ENCODE data around the gene U2AF1L4.

- TF ChIP-seq, protein P1, sequence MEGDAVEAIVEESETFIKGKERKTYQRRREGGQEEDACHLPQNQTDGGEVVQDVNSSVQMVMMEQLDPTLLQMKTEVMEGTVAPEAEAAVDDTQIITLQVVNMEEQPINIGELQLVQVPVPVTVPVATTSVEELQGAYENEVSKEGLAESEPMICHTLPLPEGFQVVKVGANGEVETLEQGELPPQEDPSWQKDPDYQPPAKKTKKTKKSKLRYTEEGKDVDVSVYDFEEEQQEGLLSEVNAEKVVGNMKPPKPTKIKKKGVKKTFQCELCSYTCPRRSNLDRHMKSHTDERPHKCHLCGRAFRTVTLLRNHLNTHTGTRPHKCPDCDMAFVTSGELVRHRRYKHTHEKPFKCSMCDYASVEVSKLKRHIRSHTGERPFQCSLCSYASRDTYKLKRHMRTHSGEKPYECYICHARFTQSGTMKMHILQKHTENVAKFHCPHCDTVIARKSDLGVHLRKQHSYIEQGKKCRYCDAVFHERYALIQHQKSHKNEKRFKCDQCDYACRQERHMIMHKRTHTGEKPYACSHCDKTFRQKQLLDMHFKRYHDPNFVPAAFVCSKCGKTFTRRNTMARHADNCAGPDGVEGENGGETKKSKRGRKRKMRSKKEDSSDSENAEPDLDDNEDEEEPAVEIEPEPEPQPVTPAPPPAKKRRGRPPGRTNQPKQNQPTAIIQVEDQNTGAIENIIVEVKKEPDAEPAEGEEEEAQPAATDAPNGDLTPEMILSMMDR (IDR thresholded peaks at IDR 0.05), result no peak
- TF ChIP-seq EZH2 (IDR thresholded peaks at IDR 0.05; ENCODE audit: borderline replicate concordance, insufficient read depth, low read depth, low read length, poor library complexity, severe bottlenecking), result no peak
Measured at GRCh38 chr19:35780058-35780457, 34.8 kb upstream of the U2AF1L4 start.
